GM21367 (cell line): ENCODE results near the gene PRAMEF8.
"Not testable (repeated sequence)": the region's sequence is repeated elsewhere in the genome, so short reads cannot be mapped to it uniquely, and the experiment has no call there.

ENCODE experiments used
- ATAC-seq: cut with Tn5 transposase; IDR thresholded peaks from one replicate; pipeline ENCODE4 v1.9.1; 2021; ENCODE audit not compliant: unreplicated experiment

The PRAMEF8 gene

GRCh38 chr1:13285037-13285436 is at the start of gene PRAMEF8:
TSS of gene PRAMEF8 (minus strand) at chr1:13285137. CDS start at chr1:13284091, 1,046 bp downstream.
- ATAC-seq: not testable (repeated sequence)

DNA sequence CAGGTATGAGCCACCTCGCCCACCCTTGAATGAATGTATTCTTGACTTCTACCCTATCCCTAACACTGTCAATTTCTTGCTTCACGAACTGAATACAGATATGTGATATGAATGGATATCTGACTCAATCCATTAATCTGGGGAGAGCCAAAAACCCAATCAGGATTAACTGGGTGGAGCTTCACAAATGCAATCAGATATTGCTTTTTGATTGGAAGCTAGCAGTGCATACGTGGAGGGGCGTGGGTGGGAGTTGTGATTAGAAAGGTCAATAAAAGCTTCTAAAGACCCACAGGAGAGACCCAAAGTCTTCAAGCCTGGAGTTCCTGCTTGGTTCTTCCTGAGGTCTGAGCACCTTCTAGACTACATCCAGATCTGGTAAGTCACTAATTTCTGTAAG is 30.3 kb upstream of the PRAMEF8 start, which contains the start of gene PRAMEF15:
PRAMEF15 (plus strand) TSS at position 301 of the 400 bp plus-strand sequence. CDS start 2,827 bp downstream, outside the sequence.
- not testable (repeated sequence) for ATAC-seq

DNA sequence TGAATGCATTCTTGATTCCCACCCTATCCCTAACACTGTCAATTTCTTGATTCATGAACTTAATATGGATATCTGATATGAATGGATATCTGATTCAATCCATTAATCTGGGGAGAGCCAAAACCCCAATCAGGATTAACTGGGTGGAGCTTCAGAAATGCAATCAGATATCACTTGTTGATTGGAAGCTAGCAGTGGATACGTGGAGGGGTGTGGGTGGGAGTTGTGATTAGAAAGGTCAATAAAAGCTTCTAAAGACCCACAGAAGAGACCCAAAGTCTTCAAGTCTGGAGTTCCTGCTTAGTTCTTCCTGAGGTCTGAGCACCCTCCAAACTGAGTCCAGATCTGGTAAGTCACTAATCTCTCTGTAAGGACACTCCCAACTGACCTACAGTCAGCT is 18.3 kb upstream of the PRAMEF8 start, which contains the start of gene PRAMEF33:
PRAMEF33 (plus strand) TSS at position 301 of the 400 bp plus-strand sequence. CDS start 2,416 bp downstream, outside the sequence.
- not testable (repeated sequence) for ATAC-seq

- ATAC-seq: not testable (repeated sequence)
These were observed 17.3 kb upstream of the PRAMEF8 start for GRCh38 chr1:13302197-13302596.

DNA sequence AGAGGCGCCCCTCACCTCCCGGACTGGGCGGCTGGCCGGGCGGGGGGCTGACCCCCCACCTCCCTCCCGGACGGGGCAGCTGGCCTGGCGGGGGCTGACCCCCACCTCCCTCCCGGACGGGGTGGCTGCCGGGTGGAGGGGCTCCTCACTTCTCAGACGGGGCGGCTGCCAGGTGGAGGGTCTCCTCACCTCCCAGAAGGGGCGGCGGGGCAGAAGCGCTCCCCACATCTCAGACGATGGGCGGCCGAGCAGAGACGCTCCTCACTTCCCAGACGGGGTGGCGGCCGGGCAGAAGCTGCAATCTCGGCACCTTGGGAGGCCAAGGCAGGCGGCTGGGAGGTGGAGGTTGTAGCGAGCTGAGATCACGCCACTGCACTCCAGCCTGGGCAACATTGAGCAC is 13.8 kb upstream of the PRAMEF8 start:
- ATAC-seq: not testable (repeated sequence)

GRCh38 chr1:13297216-13297931 is 12.4 kb upstream of the PRAMEF8 start:
- not testable (repeated sequence) for ATAC-seq

GRCh38 chr1:13289030-13289429 is 4.1 kb upstream of the PRAMEF8 start:
- not testable (repeated sequence) for ATAC-seq

- not testable (repeated sequence) for ATAC-seq
These were observed 5.3 kb downstream of the PRAMEF8 start for GRCh38 chr1:13279617-13280016.

- not testable (repeated sequence) for ATAC-seq
These were observed 7.9 kb downstream of the PRAMEF8 start for GRCh38 chr1:13277016-13277415.

- ATAC-seq: not testable (repeated sequence)
These were observed 19.8 kb downstream of the PRAMEF8 start for GRCh38 chr1:13265124-13265523.

DNA sequence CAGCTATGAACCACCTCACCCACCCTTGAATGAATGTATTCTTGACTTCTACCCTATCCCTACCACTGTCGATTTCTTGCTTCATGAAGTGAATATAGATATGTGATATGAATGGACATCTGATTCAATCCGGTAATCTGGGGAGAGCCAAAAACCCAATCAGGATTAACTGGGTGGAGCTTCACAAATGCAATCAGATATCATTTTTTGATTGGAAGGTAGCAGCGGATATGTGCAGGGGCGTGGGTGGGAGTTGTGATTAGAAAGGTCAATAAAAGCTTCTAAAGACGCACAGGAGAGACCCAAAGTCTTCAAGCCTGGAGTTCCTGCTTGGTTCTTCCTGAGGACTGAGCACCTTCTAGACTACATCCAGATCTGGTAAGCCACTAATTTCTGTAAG is 31.0 kb downstream of the PRAMEF8 start, which contains the start of gene PRAMEF5:
PRAMEF5 (plus strand) TSS at position 301 of the 400 bp plus-strand sequence. CDS start 5,071 bp downstream, outside the sequence.
- not testable (repeated sequence) for ATAC-seq

DNA sequence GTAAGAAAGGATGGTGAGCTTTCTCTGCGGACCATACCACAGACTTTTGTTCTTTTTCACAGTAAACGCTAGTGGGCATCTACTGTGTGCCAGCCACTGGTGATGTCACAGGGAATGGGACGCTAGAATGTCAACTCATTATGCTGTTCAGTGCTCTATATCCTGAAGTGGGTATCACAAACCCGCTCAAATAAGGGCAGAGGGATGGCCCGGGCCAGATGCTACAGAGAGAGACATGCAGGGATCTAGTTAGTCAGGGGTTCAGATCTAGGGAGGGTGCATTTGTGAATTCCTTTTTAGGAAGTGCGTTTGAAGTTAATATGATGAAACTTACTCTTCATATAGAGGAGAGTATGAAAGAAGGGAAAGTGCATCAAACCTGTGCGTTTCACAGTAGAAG is 37.8 kb downstream of the PRAMEF8 start:
- not testable (repeated sequence) for ATAC-seq

GRCh38 chr1:13246554-13246871 is 38.4 kb downstream of the PRAMEF8 start:
- not testable (repeated sequence) for ATAC-seq

- not testable (repeated sequence) for ATAC-seq
These were observed 38.9 kb downstream of the PRAMEF8 start for GRCh38 chr1:13245841-13246553.

DNA sequence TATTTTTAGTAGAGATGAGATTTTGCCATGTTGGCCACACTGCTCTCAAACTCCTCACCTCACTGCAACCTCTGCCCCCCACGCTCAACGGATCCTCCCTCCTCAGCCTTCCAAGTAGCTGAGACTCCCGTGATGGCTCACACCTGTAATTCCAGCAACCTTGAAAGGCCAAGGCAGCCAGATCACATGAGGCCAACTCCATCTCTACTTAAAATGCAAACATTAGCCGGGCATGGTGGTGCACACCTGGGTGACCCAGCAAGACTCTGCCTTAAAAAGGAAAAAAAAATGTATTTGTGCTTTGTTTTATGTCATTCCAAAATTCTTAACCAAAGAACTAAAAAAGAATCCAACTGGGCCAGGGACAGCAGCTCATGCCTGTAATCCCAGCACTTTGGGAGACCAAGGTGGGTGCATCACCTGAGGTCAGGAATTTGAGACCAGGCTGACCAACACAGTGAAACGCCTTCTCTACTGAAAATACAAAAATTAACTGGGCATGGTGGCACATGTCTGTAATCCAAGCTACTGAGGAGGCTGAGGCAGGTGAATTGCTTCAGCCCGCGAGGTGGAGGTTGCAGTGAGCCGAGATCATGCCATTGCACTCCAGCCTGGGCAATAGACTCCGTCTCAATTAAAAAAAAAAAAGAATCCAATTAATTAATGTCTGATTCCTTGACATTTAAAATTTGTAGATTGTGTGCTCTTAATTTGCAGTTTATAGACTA is 41.2 kb downstream of the PRAMEF8 start:
- ATAC-seq: not testable (repeated sequence)

GRCh38 chr1:13239633-13240032 is 45.3 kb downstream of the PRAMEF8 start:
- ATAC-seq: not testable (repeated sequence)

- not testable (repeated sequence) for ATAC-seq
These were observed 47.4 kb downstream of the PRAMEF8 start for GRCh38 chr1:13237572-13237971.

GRCh38 chr1:13234057-13234456 is 50.9 kb downstream of the PRAMEF8 start:
- ATAC-seq: not testable (repeated sequence)

DNA sequence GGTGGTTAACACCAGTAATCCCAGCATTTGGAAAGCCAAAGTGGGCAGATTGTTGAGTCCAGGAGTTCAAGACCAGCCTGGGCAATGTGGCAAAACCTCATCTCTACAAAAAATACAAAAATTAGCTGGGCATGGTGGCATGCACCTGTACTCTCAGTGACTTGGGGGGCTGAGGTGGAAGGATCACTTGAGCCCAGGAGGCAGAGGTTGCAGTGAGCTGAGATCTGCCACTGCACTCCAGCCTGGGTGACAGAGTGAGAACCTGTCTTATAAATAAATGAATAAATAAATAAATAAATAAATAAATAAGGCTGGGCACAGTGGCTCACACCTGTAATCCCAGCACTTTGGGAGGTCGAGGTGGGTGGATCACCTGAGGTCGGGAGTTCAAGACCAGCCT is 52.9 kb downstream of the PRAMEF8 start:
- ATAC-seq: not testable (repeated sequence)
